ENCODE results near the gene DMWD. TPM values are rescaled to one million over a fixed set of nuclear protein-coding genes. Genes with fewer than 3 reads are reported as not detected.

Gene DMWD
- total and polyA plus RNA-seq, 2 of the 13 experiments (the other 11 are each of a cell fraction or from before 2014, with no cell fraction given) = 10.3 to 14.9 TPM

GRCh38 chr19:45826934-45827333 is 34.3 kb upstream of the DMWD start (continued):
- TF ChIP-seq RERE (CRISPR knock-in tag; IDR thresholded peaks at IDR 0.05; ENCODE audit: low read depth) (no peak), SOX5 (CRISPR knock-in tag; IDR thresholded peaks at IDR 0.05; ENCODE audit: borderline replicate concordance) (no peak), FOSL2 (CRISPR knock-in tag; IDR thresholded peaks at IDR 0.05) (no peak), SYNCRIP (IDR thresholded peaks at IDR 0.05; ENCODE audit: insufficient read depth, low read depth, low read length) (no peak), HMGA1 (CRISPR knock-in tag; conservative IDR thresholded peaks at IDR 0.05) (no peak), RFX1 (IDR thresholded peaks at IDR 0.05) (no peak), NR2C2 (CRISPR knock-in tag; IDR thresholded peaks at IDR 0.05; ENCODE audit: borderline replicate concordance) (no peak), NR2F6 (IDR thresholded peaks at IDR 0.05) (no peak), NR2F6 (CRISPR knock-in tag; IDR thresholded peaks at IDR 0.05) (no peak)
